Fibroblast of villous mesenchyme (primary cell): Measurements from ENCODE around the gene PGGHG. TPM values are rescaled to one million over a fixed set of nuclear protein-coding genes. Genes with fewer than 3 reads are reported as not detected.
"Not testable (repeated sequence)": the region's sequence is repeated elsewhere in the genome, so short reads cannot be mapped to it uniquely, and the experiment has no call there.

Source experiments
- DNase-seq: peaks from one replicate; pipeline ENCODE4 v3.0.0-alpha.2; 2010; ENCODE audit warnings: low read depth
- H3K4me3 ChIP-seq: 2 replicates; pipeline ENCODE4 v1.5.1; 2011; ENCODE audit warnings: low read depth, mild to moderate bottlenecking, low read length
- total RNA-seq: library from RNA; depleted of rRNA; stranded (reverse); fragments of >200 nt; gene quantifications from 2 replicates; pipeline ENCODE4 v1.2.3, GENCODE V29; 2012
- TF ChIP-seq, protein P1 (sequence below): IDR thresholded peaks from 2 replicates; pipeline ENCODE4 v1.5.1; 2012; ENCODE audit warnings: low read depth, mild to moderate bottlenecking, low read length; ENCODE audit not compliant: insufficient read depth

Gene PGGHG
- total RNA-seq, 1 donor: 7.8 TPM

- TF ChIP-seq, protein P1, sequence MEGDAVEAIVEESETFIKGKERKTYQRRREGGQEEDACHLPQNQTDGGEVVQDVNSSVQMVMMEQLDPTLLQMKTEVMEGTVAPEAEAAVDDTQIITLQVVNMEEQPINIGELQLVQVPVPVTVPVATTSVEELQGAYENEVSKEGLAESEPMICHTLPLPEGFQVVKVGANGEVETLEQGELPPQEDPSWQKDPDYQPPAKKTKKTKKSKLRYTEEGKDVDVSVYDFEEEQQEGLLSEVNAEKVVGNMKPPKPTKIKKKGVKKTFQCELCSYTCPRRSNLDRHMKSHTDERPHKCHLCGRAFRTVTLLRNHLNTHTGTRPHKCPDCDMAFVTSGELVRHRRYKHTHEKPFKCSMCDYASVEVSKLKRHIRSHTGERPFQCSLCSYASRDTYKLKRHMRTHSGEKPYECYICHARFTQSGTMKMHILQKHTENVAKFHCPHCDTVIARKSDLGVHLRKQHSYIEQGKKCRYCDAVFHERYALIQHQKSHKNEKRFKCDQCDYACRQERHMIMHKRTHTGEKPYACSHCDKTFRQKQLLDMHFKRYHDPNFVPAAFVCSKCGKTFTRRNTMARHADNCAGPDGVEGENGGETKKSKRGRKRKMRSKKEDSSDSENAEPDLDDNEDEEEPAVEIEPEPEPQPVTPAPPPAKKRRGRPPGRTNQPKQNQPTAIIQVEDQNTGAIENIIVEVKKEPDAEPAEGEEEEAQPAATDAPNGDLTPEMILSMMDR: no peak
- DNase-seq: no peak
- no peak overlapping the region for H3K4me3 ChIP-seq
These were observed 3.7 kb upstream of the PGGHG start for GRCh38 chr11:285021-285893.

- no peak for DNase-seq
- TF ChIP-seq, protein P1: no peak
- no peak overlapping the region for H3K4me3 ChIP-seq
These were observed 3.1 kb upstream of the PGGHG start for GRCh38 chr11:285894-286220.

GRCh38 chr11:286977-287820, 1.7 kb upstream of the PGGHG start:
- not testable (repeated sequence) for H3K4me3 ChIP-seq, DNase-seq

- DNase-seq: no peak
- H3K4me3 ChIP-seq: peak overlapping the region; percentile 63
- TF ChIP-seq, protein P1: no peak
These were observed 977 bp upstream of the PGGHG start for GRCh38 chr11:287821-288477.

- DNase-seq: no peak
- TF ChIP-seq, protein P1: no peak
- peak overlapping the region; percentile 63 for H3K4me3 ChIP-seq
These were observed 429 bp downstream of the PGGHG start for GRCh38 chr11:289398-289711.

GRCh38 chr11:289712-290620, 1.0 kb downstream of the PGGHG start:
- TF ChIP-seq, protein P1: no peak
- peak overlapping the region; percentile 63 for H3K4me3 ChIP-seq
- DNase-seq: no peak
